Activated T-cell treated with anti-CD3 and anti-CD28 coated beads, Interleukin-2, amount 50 U/mL, for 48 hours (primary cell): ENCODE measurements around the gene SLBP.

Source experiments
- DNase-seq, 2 experiments: peaks; one replicate each; pipeline ENCODE4 v3.0.0-alpha.2; 2020

The SLBP gene

DNA sequence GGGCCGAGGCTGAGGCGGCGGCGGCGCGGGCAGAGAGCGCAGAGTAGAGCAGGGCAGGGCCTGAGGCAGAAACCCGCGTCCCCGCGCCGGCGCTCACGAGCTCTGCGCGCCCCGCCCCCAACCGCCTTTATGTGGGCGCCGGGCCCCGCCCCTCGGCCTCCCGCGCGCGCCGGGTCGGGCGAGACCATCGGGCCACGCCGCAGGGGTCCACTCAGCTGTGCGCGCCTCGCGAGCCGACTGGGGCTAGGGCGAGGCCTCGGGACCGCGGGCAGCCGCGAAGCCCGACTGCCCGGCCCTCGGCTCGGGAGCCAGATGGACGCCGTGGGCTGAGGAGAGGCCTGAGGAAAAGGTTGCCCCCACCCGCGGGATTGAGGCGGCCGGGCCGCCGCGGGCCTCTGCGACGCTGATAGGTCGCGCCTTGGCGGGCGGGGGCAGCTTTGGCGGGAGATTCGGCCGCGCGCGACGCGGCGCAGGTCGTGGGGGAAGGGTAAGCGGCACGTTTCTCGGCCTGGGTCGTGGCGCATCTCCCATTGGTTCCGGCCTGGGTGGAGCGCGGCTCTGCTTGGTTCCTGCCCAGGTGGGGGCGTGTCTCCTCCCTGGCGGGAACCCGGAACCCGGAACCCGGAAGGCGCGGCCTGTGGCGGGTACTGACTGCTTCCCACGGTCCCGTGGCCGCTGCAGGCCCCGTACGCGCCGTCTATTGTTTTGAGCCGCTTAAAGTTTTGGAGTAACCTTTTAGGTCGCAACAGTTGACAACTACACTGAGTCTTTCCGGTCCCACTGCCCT, at the start of gene SLBP:
SLBP (minus strand) TSS at position 104 of the 787 bp plus-strand sequence. CDS start 131 bp downstream, outside the sequence.
- DNase-seq, result peak; percentile 99

DNA sequence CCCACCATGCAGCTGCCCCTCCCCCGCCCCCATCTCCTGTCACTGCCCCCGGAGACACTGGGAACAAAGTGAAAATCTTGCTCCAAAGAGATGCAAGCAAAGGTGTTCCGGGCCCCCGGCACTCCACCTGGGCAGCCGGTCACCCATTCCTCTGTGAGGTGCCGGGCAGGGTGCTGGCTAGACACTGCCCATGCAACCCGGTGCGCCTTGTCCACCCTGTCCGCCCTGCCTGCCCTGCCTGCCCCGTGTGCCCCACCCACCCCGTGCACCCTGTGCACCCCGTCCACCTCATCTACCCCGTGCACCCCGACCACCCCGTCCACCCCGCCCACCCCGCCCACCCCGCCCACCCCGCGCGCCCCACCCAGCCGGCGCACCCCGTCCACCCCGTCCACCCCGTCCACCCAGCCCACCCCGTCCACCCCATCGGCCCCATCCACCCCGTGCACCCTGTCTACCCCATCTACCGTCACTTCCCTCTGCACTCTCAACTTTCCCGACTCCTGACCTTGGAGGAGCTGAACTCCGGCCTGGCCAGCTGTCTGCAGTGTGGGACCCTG, 49.1 kb upstream of the SLBP start:
- no peak for DNase-seq

DNA sequence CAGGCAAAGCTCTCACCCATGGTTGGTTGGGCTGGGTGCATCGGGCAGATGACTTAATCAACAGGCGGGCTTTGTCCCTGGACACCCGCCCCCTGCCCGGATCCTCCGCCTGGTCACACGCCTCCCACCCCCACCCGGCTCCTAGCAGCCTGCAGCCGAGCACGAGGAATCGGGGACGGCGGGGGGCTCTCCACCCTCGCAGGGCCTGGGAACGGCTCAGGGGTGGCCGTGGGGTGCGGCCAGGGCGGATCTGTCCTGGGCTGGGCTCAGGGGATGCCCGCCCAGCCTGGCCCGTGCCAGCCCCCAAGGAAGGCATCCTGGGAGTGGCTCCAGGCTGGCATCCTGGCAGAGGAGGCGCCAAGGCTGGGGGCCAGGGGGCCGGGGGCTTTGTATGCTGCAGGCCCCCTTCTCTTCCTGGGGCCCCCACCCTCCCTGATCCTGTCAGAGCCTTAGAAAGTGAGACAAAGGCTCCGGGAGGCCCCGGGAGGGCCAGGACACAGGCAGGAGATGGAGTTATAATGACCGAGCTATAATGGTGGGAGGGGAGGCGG, 48.5 kb upstream of the SLBP start:
- DNase-seq, result no peak

DNA sequence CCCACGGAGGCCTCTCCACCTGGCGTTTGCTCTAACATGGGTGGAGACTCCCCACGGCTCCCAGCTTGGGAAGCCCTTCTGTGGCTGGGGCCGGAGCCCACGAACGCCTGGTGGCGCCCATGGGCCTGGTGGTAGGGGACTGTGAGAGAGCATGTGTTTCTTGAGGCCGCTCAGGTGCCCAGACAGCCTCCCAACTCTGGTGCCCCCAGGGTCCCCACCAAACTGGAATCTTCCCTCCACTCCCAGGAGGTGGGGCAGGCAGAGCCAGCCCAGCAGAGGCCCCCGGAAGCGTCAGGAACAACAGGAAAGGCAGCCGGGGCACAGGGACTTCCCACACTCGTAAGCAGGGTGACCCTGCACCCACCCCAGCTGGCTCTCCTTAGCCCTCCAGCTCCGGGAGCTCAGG, 47.7 kb upstream of the SLBP start:
- no peak for DNase-seq

DNA sequence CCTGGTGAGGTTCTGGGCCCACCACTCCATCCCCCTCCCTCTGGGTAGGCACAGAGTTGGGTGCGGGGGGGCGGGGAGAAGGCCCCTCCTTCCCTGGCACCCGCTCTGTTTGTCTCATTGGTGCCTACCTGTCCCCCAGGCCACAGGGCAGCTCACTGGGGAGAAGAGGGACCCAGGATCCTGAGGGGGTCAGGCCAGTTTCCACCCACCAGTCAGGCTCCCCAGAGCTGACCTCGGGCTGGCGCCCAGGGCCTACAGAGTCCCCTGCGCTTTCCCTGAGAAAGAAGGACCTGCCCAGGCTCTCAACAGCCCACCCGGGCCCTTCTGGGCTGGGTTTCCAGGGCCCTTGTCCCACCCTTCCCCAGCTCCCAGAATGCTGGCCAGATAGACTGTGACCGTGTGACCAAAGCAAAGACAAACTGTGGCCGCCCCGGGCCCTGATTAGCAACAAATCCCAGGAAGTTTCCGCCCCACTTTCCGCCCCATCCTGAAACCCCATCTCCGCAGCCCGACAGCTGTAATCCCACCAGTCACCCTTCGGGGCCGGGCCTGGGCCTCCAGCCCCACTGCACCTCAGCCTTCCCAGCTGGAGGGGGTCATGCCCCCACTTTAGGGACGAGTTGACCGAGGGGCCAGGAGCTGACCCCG, 47.2 kb upstream of the SLBP start:
- DNase-seq, result no peak

DNA sequence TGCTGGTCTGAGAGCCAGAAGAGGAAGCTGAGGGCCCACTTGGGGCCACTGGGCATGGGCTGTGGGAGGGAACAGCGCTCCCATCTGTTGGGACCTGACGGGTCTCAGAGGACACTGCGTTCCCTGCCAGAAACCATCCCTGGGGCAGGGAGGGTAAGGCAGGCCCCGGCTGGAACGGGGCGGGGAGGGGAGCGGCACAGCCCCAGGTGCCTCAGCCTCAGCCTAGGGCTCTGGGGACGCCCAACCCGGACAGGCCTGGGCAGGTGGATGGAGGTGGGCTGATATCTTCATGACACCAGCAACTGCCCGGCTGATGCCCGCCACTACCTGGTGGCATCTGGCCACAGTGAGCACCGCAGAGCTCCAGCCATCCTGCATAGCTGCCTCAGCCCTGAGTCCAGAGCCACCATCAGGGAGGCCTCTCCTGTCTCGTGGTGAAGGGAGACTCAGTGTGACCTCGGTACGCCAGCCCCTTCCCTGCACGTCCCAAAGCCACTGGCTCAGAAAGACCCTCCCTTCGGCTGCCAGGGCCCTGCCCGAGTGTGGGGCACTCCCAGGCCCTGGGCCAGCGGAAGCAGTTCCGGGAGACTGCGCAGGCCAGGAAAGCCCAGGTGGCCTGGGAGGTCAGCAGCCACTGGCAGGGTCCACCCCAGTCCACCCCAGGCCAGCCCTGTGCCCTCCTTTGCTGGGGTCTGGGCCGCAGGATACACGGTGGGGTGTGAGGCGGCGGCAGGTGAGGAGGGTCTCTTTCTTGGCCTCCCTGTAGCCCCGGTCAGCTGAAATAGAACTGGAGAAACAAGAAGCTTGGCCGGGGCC, 46.4 kb upstream of the SLBP start:
- no peak for DNase-seq

DNA sequence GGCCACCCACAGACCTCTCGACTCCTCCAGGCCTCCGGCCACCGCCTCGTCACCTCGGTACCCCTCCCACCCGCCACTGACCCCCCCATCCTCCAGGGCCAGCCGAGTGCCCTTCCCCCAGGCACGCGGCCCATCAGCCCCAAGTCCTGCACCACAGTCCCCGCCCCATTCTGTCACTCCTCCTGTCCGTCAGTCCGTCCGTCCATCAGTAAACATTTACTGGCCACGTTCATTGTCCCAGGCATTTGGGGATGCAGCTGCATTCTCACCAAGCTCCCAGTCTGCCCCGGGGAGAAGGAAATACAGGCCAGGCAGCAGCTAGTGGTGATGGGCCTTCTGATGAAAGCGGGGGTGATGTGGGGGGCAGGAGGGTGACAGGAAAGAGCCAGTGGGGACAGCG, 45.7 kb upstream of the SLBP start:
- DNase-seq, result no peak

DNA sequence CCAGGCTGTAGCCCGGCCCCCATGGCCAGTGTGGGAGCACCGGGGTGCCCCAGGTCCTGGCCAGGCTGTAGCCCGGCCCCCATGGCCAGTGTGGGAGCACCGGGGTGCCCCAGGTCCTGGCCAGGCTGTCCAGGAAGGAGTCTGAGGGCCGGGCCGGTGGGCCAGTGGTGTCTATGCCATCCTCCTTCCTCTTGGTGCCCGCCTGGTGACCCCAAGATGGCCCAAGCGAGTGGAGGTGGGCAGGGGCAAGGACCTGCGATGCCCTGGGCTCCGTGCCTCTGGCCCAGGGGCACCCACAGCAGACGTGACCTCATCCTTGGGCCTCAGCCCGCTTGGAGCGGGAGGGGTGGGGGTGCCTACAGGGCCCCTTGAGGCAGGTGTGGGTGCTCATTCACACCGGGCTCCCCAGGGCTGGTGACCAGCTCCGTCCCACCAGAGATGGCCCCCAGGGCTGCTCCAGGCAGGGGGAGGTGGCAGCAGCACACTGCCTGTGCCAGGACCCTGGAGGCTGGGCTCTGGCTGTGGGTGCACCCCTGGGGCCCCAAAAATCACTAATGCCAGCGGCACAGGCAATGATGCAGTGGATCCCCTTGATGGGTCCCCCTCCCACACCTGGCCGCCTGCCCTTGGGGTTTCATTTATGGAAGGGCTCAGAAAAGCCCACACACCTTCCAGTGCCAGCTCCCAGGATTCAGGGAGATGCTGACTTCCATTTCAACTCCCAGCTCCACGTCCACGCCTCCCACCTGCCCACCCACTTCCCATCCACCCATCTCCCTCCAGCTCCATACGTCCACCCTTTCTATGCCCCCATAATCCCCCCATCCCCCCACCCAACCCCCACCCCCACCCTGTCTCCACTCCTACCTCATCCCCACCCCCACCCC, 45.0 kb upstream of the SLBP start:
- no peak for DNase-seq

DNA sequence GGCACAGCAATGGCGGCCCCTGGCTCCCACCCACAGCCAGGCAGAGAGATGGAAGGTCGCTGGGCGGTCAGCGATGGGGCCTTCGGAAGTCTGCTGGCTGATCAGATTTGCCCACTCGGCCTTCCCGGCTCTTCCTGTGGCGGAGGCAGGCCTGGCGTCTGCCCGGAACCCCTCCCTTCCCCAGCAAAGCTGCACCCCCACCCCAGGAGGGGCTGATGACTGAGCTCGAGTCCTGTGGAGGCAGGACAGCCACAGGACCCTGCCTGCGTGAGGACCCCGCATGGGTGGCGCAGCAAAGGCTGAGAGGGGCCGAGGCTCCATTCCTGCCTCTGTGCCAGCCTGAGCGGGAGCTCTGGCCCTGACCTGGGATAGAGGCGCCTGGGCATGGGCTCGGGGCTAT, 44.0 kb upstream of the SLBP start:
- no peak for DNase-seq

DNA sequence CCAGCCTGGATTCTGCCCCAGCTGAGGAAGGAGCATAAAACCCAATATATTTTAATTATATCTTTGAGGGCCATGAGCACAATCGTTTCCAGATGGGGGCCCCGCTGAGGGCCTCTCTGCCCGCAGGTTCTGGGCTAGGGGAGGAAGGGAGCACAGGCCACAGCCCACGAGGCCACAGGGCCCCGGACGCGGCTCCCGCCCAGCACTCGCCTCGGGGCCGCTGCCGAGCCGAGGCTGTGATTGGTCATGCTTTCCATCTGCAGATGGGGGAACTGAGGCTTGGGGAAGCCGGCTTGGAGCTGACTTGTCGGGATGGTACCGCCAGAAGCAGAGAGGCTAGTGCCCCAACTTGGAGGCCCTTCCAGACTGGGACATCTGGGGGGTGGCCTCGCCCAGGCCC, 43.2 kb upstream of the SLBP start:
- no peak for DNase-seq

DNA sequence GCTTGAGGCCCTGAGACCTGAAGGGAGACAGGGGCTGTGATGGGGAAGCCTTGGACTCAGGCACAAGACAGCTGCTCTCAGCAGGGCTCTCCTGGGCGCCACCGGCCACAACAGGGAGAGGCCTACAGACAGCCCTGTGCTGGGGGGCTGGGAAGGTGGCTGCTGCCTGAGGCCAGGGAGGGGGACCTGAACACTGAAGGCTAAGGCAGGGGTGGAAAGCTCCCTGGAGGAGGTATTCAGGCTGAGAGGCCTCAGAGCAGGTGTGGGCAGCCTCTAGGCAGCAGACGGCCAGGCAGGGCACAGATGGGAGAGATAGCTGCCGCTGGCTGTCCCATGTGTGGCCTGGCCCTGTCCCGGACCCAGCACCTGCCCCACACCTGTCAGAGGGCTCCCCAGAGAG, 42.2 kb upstream of the SLBP start:
- DNase-seq, result no peak

DNA sequence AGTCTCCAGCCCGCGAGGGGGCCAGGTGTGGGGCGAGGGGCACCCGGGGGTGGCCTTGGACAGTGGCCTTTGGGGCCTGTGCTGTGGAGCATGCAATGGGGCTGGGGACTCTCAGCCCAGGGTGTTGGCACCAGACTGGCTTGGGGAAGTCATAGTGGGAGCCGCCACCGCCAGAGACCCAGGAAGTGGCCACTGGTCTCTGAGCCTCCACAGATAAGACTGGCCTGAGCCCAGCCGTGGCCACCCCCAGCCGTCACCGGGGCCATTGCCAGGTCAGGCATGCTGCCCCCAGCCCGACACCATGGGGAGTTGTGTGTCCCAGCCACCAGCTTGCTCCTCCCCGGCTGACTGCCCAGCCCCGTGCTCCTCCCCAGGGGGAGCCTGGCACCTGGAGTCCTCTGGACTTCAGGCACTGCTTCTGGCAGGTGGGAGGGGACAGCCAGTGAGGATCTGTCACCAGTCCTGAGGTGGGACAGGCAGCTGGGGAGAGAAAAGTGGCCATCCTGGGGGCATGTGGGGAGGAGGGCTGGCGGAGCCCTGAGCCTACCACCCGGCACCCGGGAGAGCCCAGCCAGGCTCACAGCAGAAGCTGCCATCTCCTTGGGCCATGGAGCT, 41.7 kb upstream of the SLBP start:
- no peak for DNase-seq

DNA sequence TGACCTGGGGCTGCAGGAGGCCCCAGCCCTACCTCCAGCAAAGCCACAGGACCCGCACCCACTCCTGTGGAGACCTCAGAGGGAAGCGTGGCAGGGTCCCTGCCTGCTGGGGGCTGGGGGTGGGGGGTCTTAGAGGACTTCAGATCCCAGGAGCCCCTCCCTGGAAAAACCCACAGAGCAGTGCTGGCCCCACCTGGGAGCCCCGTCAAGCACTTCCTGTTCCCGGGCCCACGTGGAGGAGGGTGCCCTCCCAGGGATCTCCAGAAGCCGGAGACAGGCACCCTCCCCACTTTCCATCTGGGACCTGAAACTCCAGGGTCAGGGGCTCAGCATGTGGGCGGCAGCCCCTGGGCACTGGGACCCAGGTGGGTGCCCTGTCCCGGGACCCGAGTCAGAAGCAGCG, 41.2 kb upstream of the SLBP start:
- no peak for DNase-seq

DNA sequence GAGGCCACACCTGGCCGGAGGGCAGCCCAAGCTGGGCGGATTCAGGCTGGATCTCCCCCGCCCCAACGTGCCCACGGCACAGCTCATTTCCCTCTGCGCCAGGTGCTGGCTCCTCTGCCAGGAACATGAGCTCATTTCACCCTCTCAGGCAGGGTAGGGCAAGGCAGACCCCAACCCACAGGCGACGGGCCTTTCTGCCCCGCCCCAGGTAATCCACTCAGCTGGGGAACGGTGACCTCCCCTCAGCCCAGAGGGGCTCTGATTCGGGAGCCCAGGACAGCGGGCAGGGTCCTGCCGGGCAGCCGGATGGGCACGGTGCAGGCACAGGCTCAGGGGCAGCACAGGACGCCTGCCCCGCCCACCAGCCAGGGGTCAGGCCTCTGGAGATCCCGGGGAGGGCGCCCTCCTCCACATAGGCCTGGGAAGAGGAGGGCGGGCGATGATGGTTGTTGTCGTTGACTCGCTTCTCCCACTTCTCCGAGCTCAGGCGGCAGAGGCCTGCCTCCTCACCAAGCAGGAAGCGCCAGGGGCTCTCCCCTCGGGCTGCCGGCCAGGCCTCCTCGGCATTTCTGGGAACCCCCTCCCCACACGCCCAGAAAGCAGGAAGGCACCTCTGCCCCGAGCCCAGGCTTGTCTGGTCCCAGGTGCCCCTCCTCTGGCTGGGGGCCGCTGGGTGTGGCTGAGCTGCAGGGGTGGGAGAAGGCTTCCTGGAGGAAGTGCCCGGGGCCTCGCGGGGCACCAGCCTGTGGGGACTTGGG, 40.3 kb upstream of the SLBP start:
- peak; percentile 50 to 58 for DNase-seq

DNA sequence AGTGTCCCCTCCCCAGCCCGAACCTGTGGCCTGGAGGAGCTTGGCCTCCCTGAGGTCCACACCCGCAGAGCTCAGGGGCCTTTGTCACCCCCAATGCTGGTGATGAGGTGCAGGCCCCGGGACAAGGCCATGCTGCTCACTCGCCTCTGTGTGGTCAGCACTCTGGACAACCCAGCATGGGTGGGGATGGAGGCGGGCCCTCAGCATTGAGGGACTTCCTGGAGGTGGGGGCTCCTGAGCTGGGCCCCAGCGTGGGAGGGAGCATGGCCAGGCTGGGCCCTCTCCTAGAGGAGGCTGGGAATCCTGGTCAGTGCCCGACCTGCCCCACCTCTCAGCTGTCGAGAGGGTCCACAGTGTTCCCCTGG, 39.8 kb upstream of the SLBP start:
- DNase-seq, result no peak

DNA sequence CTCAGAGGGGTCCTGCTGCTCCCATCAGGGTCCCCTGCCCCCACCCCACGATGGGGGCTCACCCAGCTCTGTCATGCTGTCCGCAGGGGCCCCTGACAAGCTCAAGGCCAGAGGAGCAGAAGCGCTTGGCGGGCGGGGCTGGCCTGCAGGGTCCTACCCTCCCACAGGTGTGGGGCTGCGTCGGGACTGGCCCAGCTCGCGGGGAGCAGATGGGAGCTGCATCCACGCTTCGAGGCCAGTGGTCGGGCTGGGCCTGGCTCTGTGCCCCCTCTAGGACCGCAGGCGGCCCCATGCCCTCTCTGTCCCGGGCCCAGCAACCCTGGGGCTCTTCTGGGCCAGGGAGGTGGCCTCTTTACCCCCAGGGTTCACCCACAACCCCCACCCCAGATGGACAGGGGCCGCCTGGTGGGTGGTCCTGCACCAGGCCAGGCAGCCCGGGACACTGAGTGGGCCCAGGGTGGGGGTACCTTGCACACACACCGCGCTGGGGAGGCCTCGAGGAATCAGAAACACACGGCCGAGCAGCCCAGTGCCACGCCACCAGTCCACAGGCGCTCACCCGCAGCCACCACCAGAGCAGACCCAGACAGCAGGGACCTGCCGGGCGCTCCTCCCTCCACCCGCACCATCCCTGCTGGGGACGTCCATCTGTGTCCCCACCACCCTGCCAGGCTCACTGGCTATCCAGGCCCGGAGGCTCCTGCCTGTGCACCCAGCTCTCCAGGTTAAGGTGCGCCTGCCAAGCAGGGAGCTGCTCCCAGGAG, 39.2 kb upstream of the SLBP start:
- no peak for DNase-seq

DNA sequence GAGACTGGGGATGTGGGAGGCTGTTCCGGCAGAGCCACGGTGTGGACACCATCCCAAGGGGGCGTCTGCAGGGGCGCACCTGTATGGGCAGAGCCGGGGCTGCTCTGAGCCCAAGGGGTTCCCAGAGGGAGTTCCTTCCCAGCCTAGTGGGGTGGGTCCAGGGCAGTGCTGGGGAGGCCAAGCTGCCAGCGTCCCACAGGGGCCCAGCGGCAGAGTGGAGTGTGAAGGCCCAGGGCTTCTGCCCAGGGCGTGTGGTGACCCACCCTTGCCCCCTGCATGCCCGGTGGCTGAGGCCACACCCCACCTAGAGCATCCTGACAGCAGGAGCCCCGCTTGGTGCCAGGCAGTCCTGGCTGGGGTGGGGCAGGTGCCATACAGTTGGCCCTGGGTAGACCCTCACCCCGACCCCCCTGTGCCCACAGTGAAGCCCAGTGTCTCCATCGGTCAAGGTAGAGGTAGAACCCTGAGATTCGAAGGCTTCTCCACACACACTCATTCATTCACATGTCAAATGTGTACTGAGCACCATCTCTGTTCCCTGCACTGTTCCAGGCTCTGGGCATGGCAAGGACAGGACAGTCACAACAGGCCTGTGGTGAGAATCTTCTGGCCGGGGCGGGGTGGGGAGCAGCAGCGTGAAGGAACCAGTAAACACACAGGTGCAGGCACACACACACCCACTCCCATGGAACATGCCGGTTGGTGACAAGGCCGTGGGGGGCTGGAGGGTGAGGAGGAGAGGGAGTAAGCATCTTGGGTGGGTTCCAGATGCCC, 38.4 kb upstream of the SLBP start:
- DNase-seq, result no peak

DNA sequence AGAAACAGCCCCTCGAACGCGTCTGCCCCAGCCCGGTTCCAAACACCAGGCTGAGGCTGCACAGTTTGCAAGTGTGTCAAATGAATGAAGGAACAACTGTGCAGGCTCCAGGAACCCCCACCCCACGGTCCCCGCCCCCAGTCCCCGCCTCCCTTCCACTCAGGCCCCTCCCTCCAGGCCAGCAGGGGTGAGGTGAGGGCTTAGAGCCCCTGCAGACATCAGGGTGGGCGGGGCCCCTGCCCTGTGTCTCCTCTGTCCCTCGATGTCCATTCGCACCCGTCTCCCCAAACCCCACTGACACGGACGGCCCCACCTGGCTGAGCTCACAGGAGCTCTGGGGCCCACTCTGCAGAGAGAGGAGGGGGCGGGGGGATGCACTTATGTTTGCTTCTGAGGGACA, 37.7 kb upstream of the SLBP start:
- no peak for DNase-seq

DNA sequence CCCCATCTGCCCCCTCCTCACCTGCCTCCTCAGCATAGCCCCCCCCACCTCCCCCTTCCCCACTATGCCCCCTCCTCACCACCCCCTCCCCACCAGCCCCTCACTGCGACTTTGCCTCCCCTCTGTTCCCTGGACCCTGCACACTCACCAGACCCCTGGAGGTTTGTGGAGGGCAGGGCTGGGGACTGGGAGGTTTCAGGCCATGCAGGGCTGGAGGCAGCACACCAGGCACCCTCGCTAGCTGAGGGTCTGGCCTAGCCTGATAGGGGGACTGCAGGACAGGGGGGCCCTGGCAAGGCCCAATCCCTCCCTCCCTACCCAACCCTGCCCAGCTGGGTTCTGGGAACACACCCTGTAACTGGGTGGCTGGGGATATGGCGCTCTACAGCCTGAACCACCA, 37.3 kb upstream of the SLBP start:
- no peak for DNase-seq
